H9 (cell line): ENCODE measurements around the gene RND1. TPM values are rescaled to one million over a fixed set of nuclear protein-coding genes. Genes with fewer than 3 reads are reported as not detected.

ENCODE experiments used
- DNase-seq: peaks from one replicate; pipeline ENCODE4 v3.0.0-alpha.2; 2017
- H2AFZ ChIP-seq: one replicate; pipeline ENCODE4 v1.6.1; 2013; ENCODE audit warnings: mild to moderate bottlenecking, low read length, control low read depth, moderate library complexity
- H2AK5ac ChIP-seq: 2 replicates; pipeline ENCODE4 v1.6.1; 2013; ENCODE audit warnings: low read length, control low read depth, mixed read lengths; ENCODE audit not compliant: insufficient read length
- H2BK120ac ChIP-seq: one replicate; pipeline ENCODE4 v1.6.1; 2013; ENCODE audit warnings: low read depth, mild to moderate bottlenecking, low read length, control low read depth, inconsistent platforms; ENCODE audit not compliant: poor library complexity, severe bottlenecking
- H2BK12ac ChIP-seq: 2 replicates; pipeline ENCODE4 v1.6.1; 2013; ENCODE audit warnings: low read length, control low read depth, mixed read lengths, low read depth; ENCODE audit not compliant: insufficient read length
- H2BK15ac ChIP-seq: 2 replicates; pipeline ENCODE4 v1.6.1; 2013; ENCODE audit warnings: low read depth, low read length, control low read depth
- H2BK20ac ChIP-seq: one replicate; pipeline ENCODE4 v1.6.1; 2013; ENCODE audit warnings: low read depth, mild to moderate bottlenecking, low read length, control low read depth, inconsistent platforms; ENCODE audit not compliant: poor library complexity, severe bottlenecking
- H2BK5ac ChIP-seq: 2 replicates; pipeline ENCODE4 v1.6.1; 2013; ENCODE audit warnings: low read length, control low read depth, mixed read lengths; ENCODE audit not compliant: insufficient read length
- H3K14ac ChIP-seq: 2 replicates; pipeline ENCODE4 v1.6.1; 2013; ENCODE audit warnings: low read length, control low read depth; ENCODE audit not compliant: insufficient read depth
- H3K18ac ChIP-seq: 2 replicates; pipeline ENCODE4 v1.6.1; 2013; ENCODE audit warnings: low read depth, mild to moderate bottlenecking, mixed read lengths, low read length, control low read depth; ENCODE audit not compliant: insufficient read length
- H3K23ac ChIP-seq: 2 replicates; pipeline ENCODE4 v1.6.1; 2013; ENCODE audit warnings: low read length, control low read depth, mixed read lengths, low read depth; ENCODE audit not compliant: insufficient read length
- H3K23me2 ChIP-seq: 2 replicates; pipeline ENCODE4 v1.6.1; 2013; ENCODE audit warnings: low read depth, mild to moderate bottlenecking, mixed read lengths, low read length, control low read depth; ENCODE audit not compliant: insufficient read length, poor library complexity, severe bottlenecking
- H3K27ac ChIP-seq: 2 replicates; pipeline ENCODE4 v1.5.1; 2013; ENCODE audit warnings: low read length, control low read depth, mixed read lengths, low read depth; ENCODE audit not compliant: insufficient read length
- H3K27me3 ChIP-seq: 2 replicates; pipeline ENCODE4 v1.6.1; 2013; ENCODE audit warnings: low read length, control low read depth, inconsistent platforms; ENCODE audit not compliant: insufficient read depth
- H3K4ac ChIP-seq: 2 replicates; pipeline ENCODE4 v1.6.1; 2013; ENCODE audit warnings: low read depth, mild to moderate bottlenecking, control low read depth, inconsistent platforms, low read length, moderate library complexity
- H3K4me1 ChIP-seq: 2 replicates; pipeline ENCODE4 v1.6.1; 2013; ENCODE audit warnings: low read length, control low read depth, inconsistent platforms; ENCODE audit not compliant: insufficient read depth
- H3K4me2 ChIP-seq: 2 replicates; pipeline ENCODE4 v1.6.1; 2013; ENCODE audit warnings: low read length, control low read depth, mixed read lengths; ENCODE audit not compliant: insufficient read length, insufficient read depth
- H3K56ac ChIP-seq: 2 replicates; pipeline ENCODE4 v1.6.1; 2013; ENCODE audit warnings: low read depth, mild to moderate bottlenecking, mixed read lengths, low read length, control low read depth; ENCODE audit not compliant: insufficient read length
- H3K79me1 ChIP-seq: 2 replicates; pipeline ENCODE4 v1.6.1; 2013; ENCODE audit warnings: low read depth, mild to moderate bottlenecking, moderate library complexity, low read length, control low read depth, inconsistent platforms; ENCODE audit not compliant: insufficient read depth, poor library complexity, severe bottlenecking
- H3K79me2 ChIP-seq: 2 replicates; pipeline ENCODE4 v1.6.1; 2013; ENCODE audit warnings: low read length, control low read depth, inconsistent platforms; ENCODE audit not compliant: insufficient read depth
- H3K9ac ChIP-seq: 2 replicates; pipeline ENCODE4 v1.6.1; 2013; ENCODE audit warnings: low read length, control low read depth, mixed read lengths; ENCODE audit not compliant: insufficient read length; ENCODE audit errors: extremely low read depth
- H3K9me3 ChIP-seq: one replicate; pipeline ENCODE4 v1.6.1; 2013; ENCODE audit warnings: low read depth, low read length, inconsistent platforms; ENCODE audit not compliant: control insufficient read depth
- H3T11ph ChIP-seq: one replicate; pipeline ENCODE4 v1.6.1; 2013; ENCODE audit warnings: mild to moderate bottlenecking, low read length, control low read depth, inconsistent platforms
- H4K20me1 ChIP-seq: one replicate; pipeline ENCODE4 v1.6.1; 2013; ENCODE audit not compliant: control insufficient read depth, insufficient read length, insufficient read depth
- H4K5ac ChIP-seq: 2 replicates; pipeline ENCODE4 v1.6.1; 2013; ENCODE audit warnings: low read depth, mild to moderate bottlenecking, mixed read lengths, low read length, control low read depth; ENCODE audit not compliant: insufficient read length
- H4K8ac ChIP-seq: replicated peaks from 2 replicates; pipeline ENCODE4 v1.6.1; 2013; ENCODE audit warnings: low read length, control low read depth, mixed read lengths, low read depth; ENCODE audit not compliant: insufficient read length
- H4K91ac ChIP-seq: 2 replicates; pipeline ENCODE4 v1.6.1; 2013; ENCODE audit warnings: low read depth, mild to moderate bottlenecking, moderate library complexity, mixed read lengths, low read length, control low read depth; ENCODE audit not compliant: insufficient read length
- H3K27ac Mint-ChIP-seq, 3 experiments: 2 replicates in 2 of 3; 3 replicates in 1 of 3; pipeline ENCODE4 v1.8.0; 2020 to 2021; ENCODE audit warnings: mixed read lengths in 3 of 3, mild to moderate bottlenecking in 1 of 3, moderate library complexity in 1 of 3
- H3K27me3 Mint-ChIP-seq: 2 replicates; pipeline ENCODE4 v1.8.0; 2021; ENCODE audit warnings: low read depth, mild to moderate bottlenecking, moderate library complexity, mixed read lengths
- H3K36me3 Mint-ChIP-seq, 3 experiments: 2 replicates in 2 of 3; 3 replicates in 1 of 3; pipeline ENCODE4 v1.8.0; 2020 to 2021; ENCODE audit warnings: low read depth in 3 of 3, mixed read lengths in 3 of 3; ENCODE audit not compliant: insufficient read depth in 1 of 3
- H3K4me1 Mint-ChIP-seq, 2 experiments: 2 replicates each; pipeline ENCODE4 v1.8.0; 2020; ENCODE audit warnings: mixed read lengths in 2 of 2
- H3K4me3 Mint-ChIP-seq, 2 experiments: 2 replicates in 1 of 2; 3 replicates in 1 of 2; pipeline ENCODE4 v1.8.0; 2020 to 2021; ENCODE audit warnings: mild to moderate bottlenecking in 2 of 2, mixed read lengths in 2 of 2, moderate library complexity in 1 of 2
- H3K9me3 Mint-ChIP-seq, 2 experiments: 2 replicates in 1 of 2; 3 replicates in 1 of 2; pipeline ENCODE4 v1.8.0; 2020; ENCODE audit warnings: mild to moderate bottlenecking in 2 of 2, mixed read lengths in 2 of 2, moderate library complexity in 1 of 2
- CTCF ChIP-seq: fragments of 200-600 bp; sonication (generic); conservative IDR thresholded peaks from 3 replicates; pipeline ENCODE4 v1.8.0; 2021; ENCODE audit warnings: antibody characterized with exemption, mild to moderate bottlenecking
- WGBS: extraction: QIAGEN DNeasy Blood & Tissue Kit; methylation state at CpG from one replicate; pipeline ENCODE4 v1.1.7; 2013; ENCODE audit warnings: missing lambda C conversion rate, low lambda C conversion rate, mixed read lengths; ENCODE audit not compliant: insufficient read length; ENCODE audit errors: extremely low coverage; 5-methylcytosine and 5-hydroxymethylcytosine counted together
- total RNA-seq: library from RNA; stranded (reverse); gene quantifications from 2 replicates; pipeline ENCODE4 v1.2.1, GENCODE V29; 2021

Gene RND1
- total RNA-seq, 1 experiment from 2014 or later = 9.7 TPM

GRCh38 chr12:48863291-48863690 lies 2.4 kb downstream of the RND1 start:
- H2BK12ac ChIP-seq = no peak overlapping the region
- Mint-ChIP-seq H3K4me1 (peaks cover 37 to 41% of the 10 kb centered on the region in 2 experiments), H3K9me3 (no peaks in the 10 kb centered on the region; a peak in 1 of 5 replicates), H3K27me3 (no peaks in the 10 kb centered on the region), H3K36me3 (peaks cover 15 to 38% (median 28%) of the 10 kb centered on the region in 3 experiments; a peak in 6 of 7 replicates), H3K4me3 (peak overlapping the region in 1 of 2 experiments; percentile 96; a peak in 2 of 5 replicates), H3K27ac (no peak overlapping the region)
- H4K5ac ChIP-seq = no peak overlapping the region
- no peaks in the 10 kb centered on the region for H3K9me3 ChIP-seq
- no peak overlapping the region for H3K23ac ChIP-seq
- peak overlapping the region; percentile 4 for H3K4me2 ChIP-seq
- no peak overlapping the region for H2AK5ac ChIP-seq
- H4K20me1 ChIP-seq = no peaks in the 10 kb centered on the region
- H3K56ac ChIP-seq = no peak overlapping the region
- peaks cover 3% of the 10 kb centered on the region for H3K79me1 ChIP-seq
- H4K91ac ChIP-seq = no peak overlapping the region
- peaks cover 12% of the 10 kb centered on the region; the same call in 1 of the 2 replicates for H3K4me1 ChIP-seq
- peaks cover 12% of the 10 kb centered on the region for H3K23me2 ChIP-seq
- H3K27me3 ChIP-seq = no peaks in the 10 kb centered on the region
- DNase-seq = no peak
- no peak overlapping the region for H2BK5ac ChIP-seq
- no peak overlapping the region for H2BK20ac ChIP-seq
- no peak overlapping the region for H2AFZ ChIP-seq
- no peak overlapping the region for H3K14ac ChIP-seq
- WGBS = no CpG with 5 or more reads among the region's 4 CpGs
- H2BK15ac ChIP-seq = no peak overlapping the region
- H3K4ac ChIP-seq = no peak overlapping the region
- H4K8ac ChIP-seq = no peak overlapping the region
- no peak overlapping the region for H2BK120ac ChIP-seq
- H3K9ac ChIP-seq = peak overlapping the region; percentile 13
- H3K27ac ChIP-seq = no peak overlapping the region
- no peak overlapping the region for H3K18ac ChIP-seq
- no peak overlapping the region for H3T11ph ChIP-seq
- no peak for TF ChIP-seq CTCF
- no peaks in the 10 kb centered on the region for H3K79me2 ChIP-seq
